GM19193 (cell line): Measurements from ENCODE around the gene CLK2.

Source experiments
- POLR2A ChIP-seq: IDR thresholded peaks from 4 replicates; pipeline ENCODE4 v1.6.1; 2011; ENCODE audit not compliant: insufficient read depth, insufficient read length; ENCODE audit errors: extremely low read depth

Gene CLK2

GRCh38 chr1:155305881-155306391 is 32.6 kb upstream of the CLK2 start:
- TF ChIP-seq POLR2A: no peak

- TF ChIP-seq POLR2A: peak; percentile 52
Observed at GRCh38 chr1:155304558-155305063, 31.3 kb upstream of the CLK2 start.

- TF ChIP-seq POLR2A: no peak
Observed at GRCh38 chr1:155301342-155301841, 28.1 kb upstream of the CLK2 start, which contains the start of gene PKLR. Gene PKLR (minus strand): TSS chr1:155301438. CDS start chr1:155301395, 43 bp downstream.

GRCh38 chr1:155300553-155301329 is 27.4 kb upstream of the CLK2 start:
- no peak for TF ChIP-seq POLR2A

- TF ChIP-seq POLR2A: no peak
Observed at GRCh38 chr1:155300024-155300423, 26.7 kb upstream of the CLK2 start.

GRCh38 chr1:155297384-155297783 is 24.1 kb upstream of the CLK2 start:
- no peak for TF ChIP-seq POLR2A

- no peak for TF ChIP-seq POLR2A
Observed at GRCh38 chr1:155296661-155297060, 23.4 kb upstream of the CLK2 start.

GRCh38 chr1:155295942-155296267 is 22.6 kb upstream of the CLK2 start:
- TF ChIP-seq POLR2A: no peak

GRCh38 chr1:155295183-155295941 is 22.1 kb upstream of the CLK2 start:
- no peak for TF ChIP-seq POLR2A

- TF ChIP-seq POLR2A: no peak
Observed at GRCh38 chr1:155294520-155295182, 21.3 kb upstream of the CLK2 start.

GRCh38 chr1:155293086-155293749 is 19.9 kb upstream of the CLK2 start:
- TF ChIP-seq POLR2A: no peak

GRCh38 chr1:155287987-155288543 is 14.8 kb upstream of the CLK2 start:
- no peak for TF ChIP-seq POLR2A

- TF ChIP-seq POLR2A: no peak
Observed at GRCh38 chr1:155286544-155286943, 13.2 kb upstream of the CLK2 start.

- TF ChIP-seq POLR2A: no peak
Observed at GRCh38 chr1:155285631-155286044, 12.3 kb upstream of the CLK2 start.
